ENCODE measurements around the gene ADORA2A. TPM values are rescaled to one million over a fixed set of nuclear protein-coding genes. Genes with fewer than 3 reads are reported as not detected.

Gene ADORA2A
- total RNA-seq, 6 experiments from 2014 or later: 2.0 to 7.7 (median 3.6) TPM

GRCh38 chr22:24417901-24418641 is 9.3 kb upstream of the ADORA2A start:
- Histone ChIP-seq H3K27ac (no peak overlapping the region), H3K4me3 (no peak overlapping the region), H3K4me1 (peaks cover 0 to 6% (median 0%) of the 10 kb centered on the region in 4 donors), H3K9me3 (no peaks in the 10 kb centered on the region), H3K36me3 (peaks cover 0 to 15% (median 9%) of the 10 kb centered on the region in 4 donors), H3K27me3 (no peaks in the 10 kb centered on the region)
- ATAC-seq (no peak), DNase-seq (peak in 1 of 3 donors; percentile 48)
- 68% methylated on average over 3 of the region's 16 CpGs for WGBS (ENCODE audit: insufficient coverage, low coverage, low lambda C conversion rate, missing lambda C conversion rate)
- TF ChIP-seq POLR2A (IDR thresholded peaks at IDR 0.05) (no peak), CTCF (IDR thresholded peaks at IDR 0.05) (no peak)
- intact Hi-C loops (cut with DNase I): no loop called here

- intact Hi-C loops (cut with DNase I): no loop called here
- TF ChIP-seq POLR2A (IDR thresholded peaks at IDR 0.05) (no peak), CTCF (IDR thresholded peaks at IDR 0.05) (no peak)
- H3K36me3 ChIP-seq: peaks cover 0 to 15% (median 9%) of the 10 kb centered on the region in 4 donors
- 83% methylated on average over 4 of the region's 16 CpGs for WGBS (ENCODE audit: insufficient coverage, low coverage, low lambda C conversion rate, missing lambda C conversion rate)
- no peak overlapping the region for H3K4me3 ChIP-seq
- DNase-seq (peak in 1 of 3 donors; percentile 44), ATAC-seq (no peak)
- no peaks in the 10 kb centered on the region for H3K9me3 ChIP-seq
- H3K4me1 ChIP-seq: peaks cover 0 to 10% (median 0%) of the 10 kb centered on the region in 4 donors
- H3K27me3 ChIP-seq: no peaks in the 10 kb centered on the region
- no peak overlapping the region for H3K27ac ChIP-seq
Measured at GRCh38 chr22:24418786-24419474, 8.5 kb upstream of the ADORA2A start.

- Histone ChIP-seq H3K4me3 (no peak overlapping the region), H3K36me3 (peaks cover 0 to 9% (median 7%) of the 10 kb centered on the region in 4 donors), H3K9me3 (no peaks in the 10 kb centered on the region), H3K27me3 (no peaks in the 10 kb centered on the region), H3K27ac (no peak overlapping the region), H3K4me1 (peaks cover 0 to 15% (median 0%) of the 10 kb centered on the region in 4 donors)
- DNase-seq: peak in 1 of 3 donors; percentile 45
- no CpG with 5 or more reads among the region's 7 CpGs for WGBS (ENCODE audit: insufficient coverage, low coverage, low lambda C conversion rate, missing lambda C conversion rate)
- TF ChIP-seq POLR2A (IDR thresholded peaks at IDR 0.05) (no peak), CTCF (IDR thresholded peaks at IDR 0.05) (no peak)
- ATAC-seq: no peak
- intact Hi-C loops (cut with DNase I): no loop called here
Measured at GRCh38 chr22:24419475-24419850, 7.9 kb upstream of the ADORA2A start.

GRCh38 chr22:24420072-24420976 is 7.1 kb upstream of the ADORA2A start:
- ATAC-seq: peak; percentile 39 to 44 (median 44)
- H3K4me3 ChIP-seq: no peak overlapping the region

More at GRCh38 chr22:24420072-24420976, 7.1 kb upstream of the ADORA2A start:
- Histone ChIP-seq H3K9me3 (no peaks in the 10 kb centered on the region), H3K36me3 (peaks cover 0 to under 1% (median 0%) of the 10 kb centered on the region in 4 donors), H3K27ac (no peak overlapping the region), H3K27me3 (no peaks in the 10 kb centered on the region), H3K4me1 (peaks cover 0 to 18% (median 0%) of the 10 kb centered on the region in 4 donors)
- TF ChIP-seq POLR2A (IDR thresholded peaks at IDR 0.05): no peak
- TF ChIP-seq CTCF (IDR thresholded peaks at IDR 0.05): no peak
- intact Hi-C loops (cut with DNase I): loop anchor here in 1 of 2 donors (10.0 kb wide), 1 partner anchor 64 kb away; no protein-coding TSS in a partner anchor
- DNase-seq: peak in 1 of 3 donors; percentile 49
- WGBS (ENCODE audit: insufficient coverage, low coverage, low lambda C conversion rate, missing lambda C conversion rate): 19% methylated on average over 6 of the region's 18 CpGs
